IPS-NIHi11 (cell line): ENCODE data around the gene SCAPER.

Experiments
- DNase-seq: peaks from one replicate; pipeline ENCODE4 v3.0.0; 2012; ENCODE audit warnings: mixed read lengths, low spot score

Gene SCAPER

GRCh38 chr15:76339305-76340197, 565.6 kb downstream of the SCAPER start:
- no peak for DNase-seq

- DNase-seq = no peak
Measured at GRCh38 chr15:76338486-76339304, 566.4 kb downstream of the SCAPER start.

- no peak for DNase-seq
Measured at GRCh38 chr15:76337696-76338485, 567.2 kb downstream of the SCAPER start.

- no peak for DNase-seq
Measured at GRCh38 chr15:76337059-76337695, 568.0 kb downstream of the SCAPER start.

GRCh38 chr15:76336254-76337058, 568.7 kb downstream of the SCAPER start, which contains the start of gene ISL2:
Gene ISL2 (plus strand): TSS chr15:76336773. CDS start chr15:76336884, 111 bp downstream.
- peak; percentile 94 for DNase-seq

- no peak for DNase-seq
Measured at GRCh38 chr15:76335307-76336253, 569.6 kb downstream of the SCAPER start.

GRCh38 chr15:76334438-76335306, 570.5 kb downstream of the SCAPER start:
- DNase-seq = no peak

- DNase-seq = peak; percentile 61
Measured at GRCh38 chr15:76333720-76334437, 571.3 kb downstream of the SCAPER start.

- no peak for DNase-seq
Measured at GRCh38 chr15:76333309-76333708, 571.8 kb downstream of the SCAPER start.

- DNase-seq = no peak
Measured at GRCh38 chr15:76332796-76333195, 572.3 kb downstream of the SCAPER start.

GRCh38 chr15:76330080-76330680, 575.0 kb downstream of the SCAPER start:
- DNase-seq = peak; percentile 80

- DNase-seq = no peak
Measured at GRCh38 chr15:76328958-76329357, 576.2 kb downstream of the SCAPER start.

GRCh38 chr15:76328106-76328696, 576.9 kb downstream of the SCAPER start:
- DNase-seq = no peak

- DNase-seq = no peak
Measured at GRCh38 chr15:76327191-76328105, 577.7 kb downstream of the SCAPER start.

- DNase-seq = no peak
Measured at GRCh38 chr15:76325704-76326103, 579.4 kb downstream of the SCAPER start.

GRCh38 chr15:76324066-76324465, 581.1 kb downstream of the SCAPER start:
- DNase-seq = no peak
